Keratinocyte (primary cell): ENCODE results near the gene SNAP29.

Experiments
- CTCF ChIP-seq, 3 experiments: IDR thresholded peaks in 1 of 3; conservative IDR thresholded peaks in 1 of 3; optimal IDR thresholded peaks in 1 of 3; 2 replicates in 2 of 3; 3 replicates in 1 of 3; pipeline versions ENCODE3 to v1.5.1; 2011; ENCODE audit warnings: low read length in 3 of 3, mild to moderate bottlenecking in 3 of 3, moderate library complexity in 2 of 3, control low read depth in 1 of 3, inconsistent platforms in 1 of 3; ENCODE audit not compliant: insufficient read depth in 2 of 3; ENCODE audit errors: extremely low read depth in 1 of 3
- EZH2 ChIP-seq: IDR thresholded peaks from one replicate; pipeline ENCODE4 v1.6.1; 2012; ENCODE audit warnings: inconsistent platforms, mild to moderate bottlenecking, low read length, moderate library complexity

- TF ChIP-seq CTCF (optimal IDR thresholded peaks at IDR 0.05 in 1 of 3, IDR thresholded peaks at IDR 0.05 in 1 of 3, conservative IDR thresholded peaks at IDR 0.05 in 1 of 3; ENCODE audit: extremely low read depth in 1 of 3, insufficient read depth in 2 of 3, low read length in 3 of 3): no peak
- no peak for TF ChIP-seq EZH2
Measured at GRCh38 chr22:20839837-20840645, 18.8 kb upstream of the SNAP29 start.
